Stimulated activated CD4-positive, alpha-beta T cell treated with anti-CD3 and anti-CD28 coated beads, Interleukin-2, amount 100 ng/mL, for 48 hours (primary cell): Measurements from ENCODE around the gene FAT1.
"Not testable (repeated sequence)": the region's sequence is repeated elsewhere in the genome, so short reads cannot be mapped to it uniquely, and the experiment has no call there.

Source experiments
- DNase-seq, 2 donors: peaks; one replicate each; pipeline ENCODE4 v3.0.0-alpha.2; 2020

Gene FAT1

DNA sequence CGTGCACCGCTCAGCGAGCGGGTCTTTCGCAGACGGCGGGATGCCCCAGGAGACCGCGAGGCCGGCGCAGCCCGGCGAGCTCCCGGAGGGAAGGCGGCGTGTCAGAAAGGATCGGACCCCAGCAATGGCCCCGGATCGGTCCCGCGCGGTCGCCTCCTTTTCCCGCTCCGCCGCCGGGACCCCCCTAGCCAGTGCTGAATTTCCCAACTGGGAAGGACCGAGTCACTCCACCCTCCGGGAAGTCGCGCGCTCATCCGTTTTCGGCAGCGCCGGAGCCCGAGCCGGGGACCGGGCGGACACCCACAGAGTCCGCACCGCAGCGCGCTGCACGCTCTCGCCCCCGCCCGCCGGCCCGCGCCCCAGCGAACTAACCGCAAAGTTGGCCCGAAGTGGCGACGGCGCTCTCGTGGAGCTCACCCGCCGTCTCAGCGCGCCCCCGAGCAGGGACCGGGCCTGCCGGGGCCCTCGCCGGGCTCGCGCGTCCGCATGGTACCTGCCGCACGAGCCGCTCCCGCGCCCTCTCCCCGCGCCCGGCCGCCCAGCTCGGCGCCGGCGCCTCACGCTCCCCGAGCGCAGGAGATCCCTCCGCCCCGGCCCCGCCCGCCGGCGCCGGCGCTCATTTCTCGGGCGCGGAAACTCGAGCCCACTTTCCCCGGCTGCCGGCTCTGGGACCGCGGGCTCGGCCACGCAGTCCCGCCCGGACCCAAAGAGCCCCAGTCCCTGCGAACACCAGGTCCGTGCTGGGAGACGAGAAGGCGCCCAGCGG is at the start of gene FAT1:
TSS of gene FAT1 (minus strand) at position 565 of the 766 bp plus-strand sequence. CDS start 14,029 bp downstream, outside the sequence.
- no peak for DNase-seq

DNA sequence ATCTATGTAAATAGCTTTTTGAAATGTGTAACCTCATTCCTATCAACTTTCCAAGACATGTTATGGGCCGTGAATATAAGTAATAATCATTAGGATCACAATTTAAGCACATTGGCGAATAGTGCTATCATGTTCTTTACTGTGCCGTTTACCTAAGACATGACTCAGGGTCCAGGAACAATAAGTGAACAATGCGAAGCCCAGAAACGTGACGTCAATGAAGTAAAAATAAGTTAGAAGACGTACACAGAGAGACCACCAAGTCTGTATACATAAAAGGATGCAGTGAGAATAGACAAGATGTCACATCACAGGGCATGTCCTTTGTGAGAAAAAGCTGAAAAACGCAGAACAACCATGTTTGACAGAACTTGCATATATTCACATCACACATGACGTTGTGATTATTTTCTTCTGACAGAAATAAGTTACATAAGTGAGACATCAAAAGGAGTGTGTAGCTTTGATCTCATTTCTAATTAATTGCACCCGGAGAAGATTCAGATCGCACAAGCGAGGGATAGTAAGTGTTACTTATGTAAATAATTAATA is 49.4 kb upstream of the FAT1 start:
- DNase-seq: no peak

GRCh38 chr4:186771624-186772023 is 48.0 kb upstream of the FAT1 start:
- DNase-seq: no peak

DNA sequence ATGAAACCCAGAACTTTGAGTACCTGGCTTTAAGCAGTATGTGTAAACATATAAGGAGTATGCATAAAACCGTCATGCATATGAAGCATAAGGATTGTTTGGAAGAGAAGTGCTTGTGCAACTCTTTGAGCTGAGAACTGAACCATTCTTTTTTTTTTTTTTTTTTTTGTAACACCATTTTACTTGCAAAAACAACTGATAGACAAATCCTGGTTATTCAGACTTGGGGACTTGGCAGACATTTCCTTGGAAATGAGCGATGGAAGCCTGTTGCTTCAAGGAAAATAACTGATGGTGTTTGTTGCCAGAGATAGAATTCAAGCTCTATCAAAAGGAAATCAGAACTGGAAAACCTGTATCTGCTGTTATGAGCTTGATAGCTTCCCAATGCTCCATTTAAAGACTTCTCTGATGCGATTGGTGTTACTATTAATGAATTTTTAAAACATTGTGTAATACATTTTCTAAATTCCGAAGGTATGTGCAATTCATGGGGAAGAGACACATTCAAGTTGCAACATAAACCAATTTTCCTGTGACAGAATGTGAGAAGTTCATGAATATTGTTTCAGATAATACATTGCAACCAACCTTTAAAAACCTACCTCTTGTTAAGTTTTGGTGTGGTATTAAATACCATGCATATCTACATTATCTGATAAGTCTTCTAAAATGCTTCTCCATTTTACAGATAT is 47.0 kb upstream of the FAT1 start:
- no peak for DNase-seq

DNA sequence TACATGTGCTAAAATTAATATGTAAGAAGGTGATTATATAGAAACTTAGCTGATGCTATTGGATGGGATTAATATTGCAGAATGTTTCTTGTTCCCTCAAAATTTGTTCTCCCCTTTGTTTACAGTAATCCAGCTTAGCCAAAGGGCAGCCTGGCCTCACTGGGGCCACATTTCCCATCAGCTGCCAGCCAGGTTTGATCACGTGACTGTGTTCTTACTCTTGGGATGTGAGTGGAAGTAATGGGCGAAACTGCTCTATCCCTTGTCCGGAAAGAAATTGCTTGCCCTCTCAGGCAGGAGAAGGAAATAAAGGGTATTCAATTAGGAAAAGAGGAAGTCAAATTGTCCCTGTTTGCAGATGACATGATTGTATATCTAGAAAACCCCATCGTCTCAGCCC is 44.1 kb upstream of the FAT1 start:
- no peak for DNase-seq

DNA sequence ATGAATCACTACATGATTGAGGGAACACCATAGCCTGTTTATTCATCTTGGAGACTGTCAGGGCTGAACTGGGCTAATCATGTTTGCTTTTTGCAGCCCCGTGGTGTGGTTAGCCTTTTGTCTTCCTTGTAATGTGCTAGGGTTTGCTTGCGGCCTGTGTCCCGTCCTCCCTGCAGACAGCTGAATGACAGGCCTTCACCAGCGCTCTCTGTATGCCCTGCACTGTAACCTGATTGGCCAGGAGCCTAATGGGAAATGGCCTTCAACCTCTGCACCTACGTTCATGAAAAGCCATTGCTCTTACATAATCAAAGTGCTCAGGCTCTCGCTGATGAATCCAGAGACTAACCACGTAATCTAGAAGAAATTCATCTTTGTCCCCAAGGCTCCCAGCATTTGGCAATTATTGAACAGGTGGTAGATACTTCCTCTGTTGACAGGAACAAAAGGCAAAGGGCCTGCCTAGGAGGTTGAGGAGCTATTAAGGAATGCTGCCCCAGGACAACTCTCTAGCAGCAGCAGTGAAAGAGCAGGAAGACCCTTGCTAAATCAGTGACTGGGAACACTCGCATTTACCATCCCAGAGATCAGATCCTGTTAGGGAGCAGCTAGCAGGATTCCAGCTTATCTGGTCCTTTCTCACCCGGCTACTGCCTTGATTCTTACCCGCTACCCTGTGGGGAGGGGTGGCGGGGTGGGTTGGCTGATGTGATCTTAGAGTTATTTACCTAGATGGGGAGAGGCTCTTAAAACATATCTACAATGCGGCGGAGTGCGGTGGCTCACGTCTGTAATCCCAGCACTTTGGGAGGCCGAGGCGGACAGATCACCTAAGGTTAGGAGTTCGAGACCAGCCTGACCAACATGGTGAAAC is 42.3 kb upstream of the FAT1 start:
- no peak for DNase-seq

DNA sequence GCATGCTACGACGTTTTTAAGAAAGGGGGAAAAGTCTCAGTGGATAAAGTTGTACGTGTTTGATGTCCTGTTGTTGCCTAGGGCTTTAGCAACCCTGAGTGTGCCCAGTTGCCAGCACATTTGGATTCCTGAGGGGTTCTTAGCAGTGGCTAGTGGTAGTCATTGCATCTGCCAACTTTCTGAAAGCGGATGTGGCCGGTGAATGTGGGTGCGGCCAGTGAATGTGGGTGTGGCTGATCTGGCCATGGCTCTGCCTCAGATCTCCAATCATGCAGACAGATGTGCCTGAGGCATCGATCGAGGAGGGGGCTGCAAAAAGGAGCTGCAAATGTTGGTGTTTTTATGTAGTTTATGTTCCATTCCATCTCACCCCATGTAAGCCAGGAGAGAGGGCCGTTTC is 41.5 kb upstream of the FAT1 start:
- DNase-seq: no peak

- no peak for DNase-seq
Measured at GRCh38 chr4:186764457-186764856, 40.8 kb upstream of the FAT1 start.

DNA sequence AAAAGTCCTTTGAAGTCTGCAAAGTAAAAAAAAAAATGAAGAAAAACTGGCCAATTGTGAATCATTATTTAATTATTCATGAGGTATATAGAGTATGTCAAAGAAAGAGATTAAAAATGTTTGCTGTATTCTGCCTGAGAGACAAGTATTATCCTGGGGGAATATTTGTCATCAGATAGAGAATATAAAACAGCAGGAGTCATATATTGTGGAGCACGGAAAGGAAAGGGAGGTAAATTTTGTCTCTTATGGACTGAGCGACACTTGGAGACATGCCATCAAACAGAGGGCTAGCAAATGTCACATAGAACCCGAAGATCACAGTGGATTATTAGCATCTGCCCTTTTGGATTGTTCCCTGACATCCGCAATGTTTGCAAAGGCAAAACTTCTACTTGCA is 39.2 kb upstream of the FAT1 start:
- no peak for DNase-seq

DNA sequence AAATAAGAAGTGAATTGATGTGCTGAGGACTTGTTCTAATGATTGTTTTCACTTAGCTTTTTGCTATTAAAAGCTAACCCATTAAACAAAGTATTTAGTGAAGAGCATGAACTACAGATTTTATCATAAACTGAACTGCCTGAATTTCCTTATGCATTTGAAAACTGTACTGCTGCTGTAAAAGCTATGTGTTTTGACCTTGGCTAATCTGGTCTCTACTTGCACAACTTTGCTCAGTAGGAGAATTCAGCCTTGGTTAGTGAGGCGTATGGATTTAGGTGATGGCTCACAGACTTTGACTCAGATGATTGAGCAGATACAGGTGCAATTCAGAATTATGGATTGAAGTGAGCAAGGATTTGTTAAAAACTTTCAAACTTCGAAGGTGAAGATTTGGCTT is 38.7 kb upstream of the FAT1 start:
- DNase-seq: no peak

DNA sequence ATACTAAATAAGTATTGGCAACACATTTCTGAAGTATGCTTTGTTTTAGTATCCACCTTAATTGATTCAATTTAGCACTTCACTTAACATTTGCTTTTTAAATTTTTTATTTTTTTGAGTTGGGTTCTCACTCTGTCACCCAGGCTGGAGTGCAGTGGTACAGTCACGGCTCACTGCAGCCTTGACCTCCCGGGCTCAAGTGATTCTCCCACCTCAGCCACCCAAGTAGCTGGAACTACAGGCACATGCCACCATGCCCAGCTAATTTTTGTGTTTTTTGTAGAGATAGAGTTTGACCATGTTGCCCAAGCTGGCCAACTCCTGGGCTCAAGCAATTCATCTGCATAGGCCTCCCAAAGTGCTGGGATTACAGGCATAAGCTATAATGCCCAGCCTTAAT is 38.3 kb upstream of the FAT1 start:
- DNase-seq: not testable (repeated sequence)

- DNase-seq: no peak
Measured at GRCh38 chr4:186761393-186761792, 37.7 kb upstream of the FAT1 start.

- no peak for DNase-seq
Measured at GRCh38 chr4:186760576-186760975, 36.9 kb upstream of the FAT1 start.

- no peak for DNase-seq
Measured at GRCh38 chr4:186759990-186760389, 36.3 kb upstream of the FAT1 start.

DNA sequence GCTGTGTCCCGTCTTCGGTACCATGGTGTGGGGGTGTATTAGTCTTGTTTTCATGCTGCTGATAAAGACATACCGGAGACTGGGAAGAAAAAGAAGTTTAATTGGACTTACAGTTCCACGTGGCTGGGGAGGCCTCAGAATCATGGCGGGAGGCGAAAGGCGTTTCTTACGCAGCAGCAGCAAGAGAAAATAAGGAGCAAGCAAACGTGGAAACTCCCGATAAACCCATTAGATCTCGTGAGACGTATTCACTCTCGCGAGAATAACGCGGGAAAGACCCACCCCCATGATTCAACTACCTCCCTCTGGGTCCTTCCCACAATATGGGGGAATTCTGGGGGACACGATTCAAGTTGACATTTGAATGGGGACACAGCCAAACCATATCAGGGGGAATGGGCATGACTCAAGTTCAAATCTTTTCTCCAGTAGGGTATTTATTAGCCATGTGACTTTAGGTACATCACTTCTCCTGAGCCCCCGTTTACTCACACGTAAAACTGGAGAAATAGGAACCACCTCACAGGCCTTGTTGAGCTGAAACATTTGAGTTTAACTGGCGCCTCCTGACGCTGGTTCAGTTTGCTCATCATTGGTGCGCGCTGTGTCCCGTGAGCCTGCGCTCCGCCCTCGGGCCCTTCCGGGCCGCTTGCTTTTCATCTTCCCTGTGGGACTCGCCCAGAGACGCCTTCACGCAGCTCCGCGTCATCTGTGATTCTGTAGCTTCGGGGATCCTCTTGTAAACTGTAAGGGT is 35.5 kb upstream of the FAT1 start:
- no peak for DNase-seq

DNA sequence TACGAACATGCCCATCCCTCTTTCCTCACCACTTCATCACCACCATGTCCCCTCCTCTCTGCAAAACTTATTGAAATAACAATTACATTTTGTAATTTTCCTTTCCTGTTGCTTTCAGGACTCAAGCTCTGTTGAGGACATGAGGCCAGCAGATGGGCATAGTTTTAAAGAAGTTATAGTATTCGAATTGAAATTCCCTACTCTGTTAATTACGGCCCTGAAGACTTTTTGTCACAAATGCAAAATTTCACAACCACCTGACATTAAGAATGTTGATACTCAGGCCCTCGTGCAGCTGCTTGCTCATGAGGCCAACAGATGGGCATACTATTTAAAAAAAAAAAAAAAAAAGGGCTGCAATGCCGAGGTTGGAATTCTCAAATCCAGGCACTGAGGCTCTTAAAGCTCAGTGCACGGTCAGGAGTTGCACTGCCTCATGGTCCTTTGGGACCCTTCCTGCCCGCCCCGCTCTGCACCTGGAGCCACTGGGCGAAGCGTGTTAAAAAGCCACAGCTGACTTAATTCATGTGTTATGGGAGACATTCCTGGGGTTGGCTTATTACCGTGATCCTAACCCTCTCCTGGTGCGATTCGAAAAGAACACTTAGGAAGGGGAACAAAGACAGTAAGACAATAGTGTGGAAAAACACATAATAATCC is 34.2 kb upstream of the FAT1 start:
- no peak for DNase-seq

- not testable (repeated sequence) for DNase-seq
Measured at GRCh38 chr4:186756550-186756949, 32.9 kb upstream of the FAT1 start.

DNA sequence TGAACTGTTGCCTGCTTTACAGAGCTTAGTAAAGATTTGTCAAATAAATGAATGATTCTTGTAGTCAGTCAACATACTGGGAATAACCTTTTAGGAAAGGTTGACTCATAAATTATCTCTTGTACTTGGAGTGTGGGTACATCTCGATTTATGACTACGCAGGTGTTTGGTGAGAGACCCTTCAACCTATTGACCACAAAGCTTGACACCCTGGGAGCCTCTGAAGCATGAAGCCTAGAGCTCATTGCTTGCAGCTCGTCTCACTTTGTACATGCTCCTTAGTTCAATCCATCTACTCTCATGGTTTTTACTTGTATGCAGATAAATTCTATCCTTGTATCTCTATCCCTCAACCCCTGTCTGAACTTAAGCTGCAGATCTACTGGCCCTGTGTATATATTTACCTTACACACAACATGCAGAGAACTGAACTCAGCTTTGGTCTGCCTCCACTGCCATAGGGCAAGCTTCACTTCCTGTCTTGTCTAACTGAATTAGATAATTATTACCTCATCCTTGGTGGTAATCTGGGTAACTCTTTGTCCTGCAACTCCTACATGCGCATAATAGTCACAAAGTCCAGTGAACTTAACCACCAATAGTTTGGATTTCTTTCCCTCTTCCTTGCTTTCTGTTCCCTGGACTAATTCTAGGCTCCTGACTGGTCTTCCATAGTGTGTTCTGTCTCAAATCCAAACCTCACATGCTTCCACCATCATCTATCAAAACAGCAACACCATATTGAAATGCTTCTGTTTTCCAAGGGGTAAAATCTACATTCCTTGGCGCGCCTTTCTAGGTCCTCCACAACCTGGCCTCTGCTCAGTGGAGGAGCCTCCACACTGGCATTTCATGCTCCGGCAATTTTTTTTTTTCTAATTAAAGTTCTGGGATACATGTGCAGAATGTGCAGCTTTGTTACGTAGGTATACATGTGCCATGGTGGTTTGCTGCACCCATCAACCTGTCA is 32.2 kb upstream of the FAT1 start:
- DNase-seq: no peak

- no peak for DNase-seq
Measured at GRCh38 chr4:186754976-186755375, 31.3 kb upstream of the FAT1 start.

- DNase-seq: no peak
Measured at GRCh38 chr4:186752325-186752724, 28.7 kb upstream of the FAT1 start.
